ENCODE results near the gene CMC4. TPM values are rescaled to one million over a fixed set of nuclear protein-coding genes. Genes with fewer than 3 reads are reported as not detected.

The CMC4 gene
- total RNA-seq, 1 experiment from 2014 or later, result 31.9 TPM

DNA sequence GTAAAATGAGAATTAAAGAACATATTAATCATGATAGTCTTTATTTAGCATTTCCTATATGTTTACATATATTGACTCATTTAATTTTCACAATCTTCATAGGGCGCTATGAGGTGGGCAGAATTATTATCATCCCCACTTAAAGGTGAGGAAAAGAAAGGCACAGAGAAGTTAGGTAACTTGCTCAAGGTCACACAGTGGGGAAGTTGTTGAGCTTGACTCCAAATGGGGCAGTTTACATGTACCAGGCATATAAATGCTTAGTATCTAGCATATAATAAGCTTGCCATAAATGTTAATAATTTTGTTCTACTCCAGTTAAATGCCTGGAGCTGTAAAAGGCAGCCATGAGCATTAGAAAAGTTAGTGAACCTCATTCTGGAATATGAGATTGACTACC lies 1.5 kb downstream of the CMC4 start:
- no TSS peak for BruUV-seq (replicated peaks)
- H3K9me3 ChIP-seq (ENCODE audit: low read length), result no peaks in the 10 kb centered on the region
- ChIA-PET POLR2A (ENCODE audit: unreplicated experiment) (no interaction called here), CTCF (no interaction called here)
- H3K4me1 ChIP-seq (ENCODE audit: insufficient read depth, low read length), result peaks cover 64% of the 10 kb centered on the region
- H3K27me3 ChIP-seq (ENCODE audit: low read length), result no peaks in the 10 kb centered on the region
- H3K4me2 ChIP-seq (ENCODE audit: low read length), result peak overlapping the region; percentile 89
- H3F3A ChIP-seq (ENCODE audit: low read length, unreplicated experiment), result no peaks in the 10 kb centered on the region
- peak overlapping the region; percentile 75; the same call in 1 of the 2 replicates for H3K9ac ChIP-seq (ENCODE audit: low read length)
- intact Hi-C loops (cut with micrococcal nuclease), result no loop called here
- H4K20me1 ChIP-seq (ENCODE audit: low read length), result peaks cover 7% of the 10 kb centered on the region; the same call in 1 of the 2 replicates
- H2AFZ ChIP-seq (ENCODE audit: low read length), result no peak overlapping the region
- peaks cover 3% of the 10 kb centered on the region; the same call in 1 of the 2 replicates for H3K36me3 ChIP-seq (ENCODE audit: low read depth, low read length)
- TF ChIP-seq, protein P1, sequence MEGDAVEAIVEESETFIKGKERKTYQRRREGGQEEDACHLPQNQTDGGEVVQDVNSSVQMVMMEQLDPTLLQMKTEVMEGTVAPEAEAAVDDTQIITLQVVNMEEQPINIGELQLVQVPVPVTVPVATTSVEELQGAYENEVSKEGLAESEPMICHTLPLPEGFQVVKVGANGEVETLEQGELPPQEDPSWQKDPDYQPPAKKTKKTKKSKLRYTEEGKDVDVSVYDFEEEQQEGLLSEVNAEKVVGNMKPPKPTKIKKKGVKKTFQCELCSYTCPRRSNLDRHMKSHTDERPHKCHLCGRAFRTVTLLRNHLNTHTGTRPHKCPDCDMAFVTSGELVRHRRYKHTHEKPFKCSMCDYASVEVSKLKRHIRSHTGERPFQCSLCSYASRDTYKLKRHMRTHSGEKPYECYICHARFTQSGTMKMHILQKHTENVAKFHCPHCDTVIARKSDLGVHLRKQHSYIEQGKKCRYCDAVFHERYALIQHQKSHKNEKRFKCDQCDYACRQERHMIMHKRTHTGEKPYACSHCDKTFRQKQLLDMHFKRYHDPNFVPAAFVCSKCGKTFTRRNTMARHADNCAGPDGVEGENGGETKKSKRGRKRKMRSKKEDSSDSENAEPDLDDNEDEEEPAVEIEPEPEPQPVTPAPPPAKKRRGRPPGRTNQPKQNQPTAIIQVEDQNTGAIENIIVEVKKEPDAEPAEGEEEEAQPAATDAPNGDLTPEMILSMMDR (conservative IDR thresholded peaks at IDR 0.05; ENCODE audit: low read depth, low read length), result no peak
- TF ChIP-seq EZH2phosphoT487 (IDR thresholded peaks at IDR 0.05; ENCODE audit: borderline replicate concordance, low read length), result no peak
- H3K27ac ChIP-seq (ENCODE audit: low read length), result no peak overlapping the region
- DNase-seq, result no peak
- no peaks in the 10 kb centered on the region for H3K9me2 ChIP-seq (replicated peaks; ENCODE audit: low read length)
- peak overlapping the region; percentile 83 for H3K4me3 ChIP-seq (ENCODE audit: low read length)
- H3K79me2 ChIP-seq (ENCODE audit: low read length), result peaks cover 81% of the 10 kb centered on the region
- ATAC-seq, result no peak

- 0 out of 2 replicates have a peak, but pooled peaks cover 7% of the 10 kb centered on the region for H4K20me1 ChIP-seq (ENCODE audit: low read length)
- peak overlapping the region; percentile 83; the same call in 1 of the 2 replicates for H3K4me3 ChIP-seq (ENCODE audit: low read length)
- peak overlapping the region; percentile 62 for H3K27ac ChIP-seq (ENCODE audit: low read length)
- H2AFZ ChIP-seq (ENCODE audit: low read length), result no peak overlapping the region
- CTCF ChIA-PET, result no interaction called here
- DNase-seq, result peak; percentile 82
- H3K79me2 ChIP-seq (ENCODE audit: low read length), result peaks cover 69% of the 10 kb centered on the region
- BruUV-seq (replicated peaks), result no TSS peak
- H3K9ac ChIP-seq (ENCODE audit: low read length), result no peak overlapping the region
- ATAC-seq, result peak; percentile 39
- H3K4me1 ChIP-seq (ENCODE audit: insufficient read depth, low read length), result peaks cover 59% of the 10 kb centered on the region
- peak overlapping the region; percentile 89 for H3K4me2 ChIP-seq (ENCODE audit: low read length)
- intact Hi-C loops (cut with micrococcal nuclease), result no loop called here
- H3K27me3 ChIP-seq (ENCODE audit: low read length), result no peaks in the 10 kb centered on the region
- no peaks in the 10 kb centered on the region; the same call in 1 of the 2 replicates for H3K36me3 ChIP-seq (ENCODE audit: low read depth, low read length)
- no peaks in the 10 kb centered on the region for H3K9me3 ChIP-seq (ENCODE audit: low read length)
- POLR2A ChIA-PET (ENCODE audit: unreplicated experiment), result interaction anchor here (0.5 kb wide), 1 partner anchor 148 kb away, joined by 3 read pairs; no protein-coding TSS in a partner anchor
- H3K9me2 ChIP-seq (replicated peaks; ENCODE audit: low read length), result no peaks in the 10 kb centered on the region
- H3F3A ChIP-seq (ENCODE audit: low read length, unreplicated experiment), result no peaks in the 10 kb centered on the region
- TF ChIP-seq EZH2phosphoT487 (IDR thresholded peaks at IDR 0.05; ENCODE audit: borderline replicate concordance, low read length) (no peak), EZH2 (IDR thresholded peaks at IDR 0.05; ENCODE audit: low read length, unreplicated experiment) (no peak)
- TF ChIP-seq, protein P1 (conservative IDR thresholded peaks at IDR 0.05; ENCODE audit: low read depth, low read length), result no peak
These were observed 2.8 kb downstream of the CMC4 start for GRCh38 chrX:155068165-155068564.

DNA sequence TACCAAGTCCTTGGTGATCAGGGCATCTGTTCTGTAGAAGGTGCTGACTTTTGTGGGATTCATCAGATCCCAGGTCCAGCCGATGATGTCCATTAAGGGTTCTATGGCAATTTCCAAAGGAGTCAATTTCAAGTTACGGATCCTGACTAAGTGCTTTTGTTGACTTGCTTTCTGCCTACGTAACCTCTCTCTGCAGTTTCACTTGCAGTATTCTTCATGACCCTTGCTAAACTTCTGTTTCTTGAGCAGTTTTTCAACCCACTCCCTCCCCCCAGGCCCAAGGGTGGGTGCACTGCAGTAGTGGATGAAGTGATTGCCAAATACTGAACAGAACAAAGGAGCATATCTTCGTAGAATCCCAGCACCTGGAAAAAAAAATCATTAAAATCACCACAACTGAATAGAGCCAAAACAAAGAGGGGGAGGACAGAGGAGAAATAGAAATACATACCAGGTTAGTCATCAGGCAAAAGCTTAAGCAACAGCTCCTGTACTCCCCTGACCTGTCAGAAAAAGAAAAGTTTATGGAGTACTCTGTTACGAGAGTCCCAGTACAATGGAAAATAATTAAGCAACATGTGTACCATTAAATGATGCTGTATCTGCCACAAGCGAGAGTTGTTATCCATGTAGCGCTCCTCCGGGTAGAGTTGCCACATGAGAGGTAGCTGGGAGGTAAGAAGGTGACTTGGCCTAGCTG lies 5.8 kb downstream of the CMC4 start:
- peak; percentile 66 for ATAC-seq
- TF ChIP-seq EZH2phosphoT487 (IDR thresholded peaks at IDR 0.05; ENCODE audit: borderline replicate concordance, low read length) (no peak), EZH2 (IDR thresholded peaks at IDR 0.05; ENCODE audit: low read length, unreplicated experiment) (no peak)
- TF ChIP-seq, protein P1 (conservative IDR thresholded peaks at IDR 0.05; ENCODE audit: low read depth, low read length), result no peak

More for the DNA sequence above, 5.8 kb downstream of the CMC4 start:
- DNase-seq, result peak; percentile 66
- Histone ChIP-seq H3F3A (ENCODE audit: low read length, unreplicated experiment) (no peaks in the 10 kb centered on the region), H3K9ac (ENCODE audit: low read length) (no peak overlapping the region), H3K36me3 (ENCODE audit: low read depth, low read length) (0 out of 2 replicates have a peak, but pooled peaks cover 7% of the 10 kb centered on the region), H3K27ac (ENCODE audit: low read length) (peak overlapping the region; percentile 14; the same call in 1 of the 2 replicates), H4K20me1 (ENCODE audit: low read length) (0 out of 2 replicates have a peak, but pooled peaks cover 7% of the 10 kb centered on the region), H3K9me2 (replicated peaks; ENCODE audit: low read length) (no peaks in the 10 kb centered on the region), H3K79me2 (ENCODE audit: low read length) (peaks cover 45% of the 10 kb centered on the region), H2AFZ (ENCODE audit: low read length) (no peak overlapping the region), H3K9me3 (ENCODE audit: low read length) (no peaks in the 10 kb centered on the region), H3K4me2 (ENCODE audit: low read length) (peak overlapping the region; percentile 79), H3K4me3 (ENCODE audit: low read length) (peak overlapping the region; percentile 9; the same call in 1 of the 2 replicates), H3K27me3 (ENCODE audit: low read length) (no peaks in the 10 kb centered on the region), H3K4me1 (ENCODE audit: insufficient read depth, low read length) (peaks cover 52% of the 10 kb centered on the region)
- POLR2A ChIA-PET (ENCODE audit: unreplicated experiment), result interaction anchor here (1.1 kb wide), 1 partner anchor 38 kb away, joined by 4 read pairs; the partner anchor contains the start of gene FUNDC2
- CTCF ChIA-PET, result no interaction called here
- intact Hi-C loops (cut with micrococcal nuclease), result no loop called here
- no TSS peak for BruUV-seq (replicated peaks)
